K562 (cell line): ENCODE measurements around the gene ATG4C.

ENCODE experiments used
- CREM ChIP-seq: IDR thresholded peaks from 2 replicates; pipeline ENCODE4 v1.6.1; 2014; ENCODE audit warnings: antibody characterized with exemption, low read depth
- FOXP1 ChIP-seq: sonication (generic); formaldehyde crosslinking; IDR thresholded peaks from 2 replicates; pipeline ENCODE4 v1.8.0; 2022; ENCODE audit warnings: mild to moderate bottlenecking, missing genetic modification reagents
- SIN3A ChIP-seq, 2 experiments: fragments of 150-350 bp in 1 of 2; IDR thresholded peaks; 2 replicates each; pipeline ENCODE4 v1.6.1; 2011 to 2016; ENCODE audit warnings: borderline replicate concordance in 2 of 2, low read depth in 2 of 2, low read length in 2 of 2, mild to moderate bottlenecking in 2 of 2, moderate library complexity in 2 of 2; ENCODE audit not compliant: control insufficient read depth in 1 of 2
- SNIP1 ChIP-seq: fragments of 450-650 bp; IDR thresholded peaks from 2 replicates; pipeline ENCODE4 v1.7.1; 2017; ENCODE audit warnings: low read depth, mild to moderate bottlenecking
- TBL1XR1 ChIP-seq, 2 experiments: IDR thresholded peaks; 2 replicates each; pipeline ENCODE4 v1.6.1; 2012; ENCODE audit warnings: improper control_type of control experiment in 2 of 2, low read length in 2 of 2, mild to moderate bottlenecking in 1 of 2
- ZNF124 ChIP-seq: sonication (generic); formaldehyde crosslinking; IDR thresholded peaks from 2 replicates; pipeline ENCODE4 v1.8.1; 2022; ENCODE audit warnings: missing genetic modification reagents
- TF ChIP-seq, protein P1 (sequence below): sonication (generic); formaldehyde crosslinking; IDR thresholded peaks from 2 replicates; pipeline ENCODE4 v1.8.1; 2022; ENCODE audit warnings: missing genetic modification reagents

DNA sequence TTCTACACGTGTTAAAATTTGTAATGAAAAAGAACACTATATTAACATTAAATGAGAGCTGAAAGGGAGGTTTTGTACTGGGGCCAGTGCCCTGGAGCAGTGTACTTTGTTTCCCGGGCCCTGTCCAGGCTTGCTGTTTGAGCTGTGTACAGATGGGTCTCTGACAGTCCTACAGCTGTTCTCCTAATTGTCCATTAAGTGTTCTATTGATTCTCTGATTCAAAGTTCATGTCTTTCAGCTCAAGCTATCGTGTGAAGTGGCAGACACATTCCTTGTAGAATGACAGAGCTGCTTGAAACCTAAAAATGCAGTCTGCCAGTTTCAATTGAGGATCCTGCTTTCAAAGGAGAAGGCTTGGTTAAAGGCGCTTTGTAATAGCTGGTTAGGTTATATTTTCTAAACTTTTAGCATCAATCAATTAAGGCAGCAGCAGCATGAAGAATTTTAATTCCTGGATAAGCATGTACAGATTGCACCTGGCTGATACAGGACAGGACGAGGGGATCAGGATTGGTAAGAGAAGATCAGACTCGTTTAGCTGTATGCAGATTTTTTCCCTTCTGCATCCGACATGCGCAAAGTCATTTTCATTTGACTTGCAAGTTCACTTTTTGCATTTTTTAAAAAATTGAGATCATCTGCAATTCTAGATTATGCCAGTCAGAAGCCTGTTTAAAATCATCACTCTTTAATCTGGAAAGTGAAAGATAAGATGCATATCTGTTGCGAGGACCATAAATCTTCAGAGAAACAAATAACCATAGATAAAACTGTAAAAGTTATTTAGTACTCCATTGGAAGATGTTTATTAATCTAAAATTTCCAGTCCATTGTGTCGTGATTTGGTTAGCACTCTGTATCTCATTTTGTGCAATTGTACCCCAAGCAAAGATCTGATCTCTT, 98.5 kb downstream of the ATG4C start:
- TF ChIP-seq CREM = no peak
- TF ChIP-seq ZNF124 = no peak
- TF ChIP-seq FOXP1 (CRISPR knock-in tag) = no peak
- no peak for TF ChIP-seq SIN3A (IDR thresholded peaks at IDR 0.05; ENCODE audit: borderline replicate concordance in 2 of 2, control insufficient read depth in 1 of 2, low read depth in 2 of 2, low read length in 2 of 2)
- TF ChIP-seq SNIP1 = no peak
- no peak for TF ChIP-seq TBL1XR1 (IDR thresholded peaks at IDR 0.05; ENCODE audit: low read length in 2 of 2)
- TF ChIP-seq, protein P1, sequence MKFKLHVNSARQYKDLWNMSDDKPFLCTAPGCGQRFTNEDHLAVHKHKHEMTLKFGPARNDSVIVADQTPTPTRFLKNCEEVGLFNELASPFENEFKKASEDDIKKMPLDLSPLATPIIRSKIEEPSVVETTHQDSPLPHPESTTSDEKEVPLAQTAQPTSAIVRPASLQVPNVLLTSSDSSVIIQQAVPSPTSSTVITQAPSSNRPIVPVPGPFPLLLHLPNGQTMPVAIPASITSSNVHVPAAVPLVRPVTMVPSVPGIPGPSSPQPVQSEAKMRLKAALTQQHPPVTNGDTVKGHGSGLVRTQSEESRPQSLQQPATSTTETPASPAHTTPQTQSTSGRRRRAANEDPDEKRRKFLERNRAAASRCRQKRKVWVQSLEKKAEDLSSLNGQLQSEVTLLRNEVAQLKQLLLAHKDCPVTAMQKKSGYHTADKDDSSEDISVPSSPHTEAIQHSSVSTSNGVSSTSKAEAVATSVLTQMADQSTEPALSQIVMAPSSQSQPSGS = no peak
